Thoracic aorta (tissue), 2 donors: ENCODE data around the gene SMCP. TPM values are rescaled to one million over a fixed set of nuclear protein-coding genes. Genes with fewer than 3 reads are reported as not detected.

ENCODE experiments used
- ATAC-seq: fragments of 150-250 bp; one replicate; pipeline ENCODE4 v1.8.0; 2017; ENCODE audit warnings: low read depth; ENCODE audit not compliant: insufficient number of reproducible peaks, low FRiP score
- DNase-seq: peaks from one replicate; pipeline ENCODE4 v3.0.0-alpha.2; 2020; ENCODE audit warnings: low spot score
- H3K27ac ChIP-seq, 2 donors: fragments of 200-600 bp; sonication (generic); 1 replicate in 1 of 2; 2 replicates in 1 of 2; pipeline ENCODE4 v1.5.1; 2016; ENCODE audit warnings: mild to moderate bottlenecking in 2 of 2, moderate library complexity in 2 of 2
- H3K27me3 ChIP-seq: fragments of 200-600 bp; sonication (generic); replicated peaks from 2 replicates; pipeline ENCODE4 v1.6.0; 2016; ENCODE audit warnings: mild to moderate bottlenecking; ENCODE audit not compliant: insufficient read depth
- H3K36me3 ChIP-seq: fragments of 200-600 bp; sonication (generic); one replicate; pipeline ENCODE4 v1.5.1; 2016
- H3K4me1 ChIP-seq, 2 donors: fragments of 200-600 bp; sonication (generic); 1 replicate in 1 of 2; 2 replicates in 1 of 2; pipeline versions ENCODE4 v1.5.1 to v1.6.0; 2016; ENCODE audit warnings: low read depth in 2 of 2, mild to moderate bottlenecking in 1 of 2; ENCODE audit not compliant: control insufficient read depth in 1 of 2
- H3K4me3 ChIP-seq: fragments of 200-600 bp; sonication (generic); 2 replicates; pipeline ENCODE4 v1.5.1; 2016; ENCODE audit warnings: mild to moderate bottlenecking
- H3K9me3 ChIP-seq: fragments of 200-600 bp; sonication (generic); 2 replicates; pipeline ENCODE4 v1.5.1; 2016
- total RNA-seq, 2 donors: library from RNA; depleted of rRNA; stranded (reverse); fragments of >200 nt; gene quantifications; one replicate each; pipeline versions ENCODE4 v1.1.0 to v1.2.3, GENCODE V29; 2016
- TF ChIP-seq, protein P1 (sequence below): fragments of 200-600 bp; sonication (generic); IDR thresholded peaks from one replicate; pipeline ENCODE4 v1.5.1; 2019; ENCODE audit warnings: antibody characterized with exemption

Gene SMCP
- total RNA-seq, 2 donors from 2014 or later: not detected

DNA sequence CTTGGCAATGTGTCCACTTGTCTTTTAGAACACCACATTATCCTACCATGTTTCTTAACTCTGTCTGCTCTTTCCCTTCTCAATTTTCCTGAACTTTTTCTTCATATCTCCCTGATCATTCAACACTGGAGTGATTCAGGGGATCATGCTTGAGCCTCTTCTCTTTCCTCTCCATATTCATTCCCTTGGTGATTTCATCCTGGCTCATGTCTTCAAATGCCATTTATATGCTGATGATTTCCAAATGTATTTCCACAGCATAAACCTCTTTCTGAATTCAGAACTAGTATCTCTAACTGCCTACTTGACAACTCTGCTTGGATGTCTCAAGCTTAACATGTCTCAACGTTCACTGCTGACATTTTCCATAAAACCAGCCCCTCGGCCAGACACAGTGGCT lies 21.8 kb downstream of the SMCP start:
- no peaks in the 10 kb centered on the region for H3K27me3 ChIP-seq
- H3K27ac ChIP-seq: no peak overlapping the region
- no peaks in the 10 kb centered on the region for H3K36me3 ChIP-seq
- H3K9me3 ChIP-seq: no peaks in the 10 kb centered on the region
- TF ChIP-seq, protein P1, sequence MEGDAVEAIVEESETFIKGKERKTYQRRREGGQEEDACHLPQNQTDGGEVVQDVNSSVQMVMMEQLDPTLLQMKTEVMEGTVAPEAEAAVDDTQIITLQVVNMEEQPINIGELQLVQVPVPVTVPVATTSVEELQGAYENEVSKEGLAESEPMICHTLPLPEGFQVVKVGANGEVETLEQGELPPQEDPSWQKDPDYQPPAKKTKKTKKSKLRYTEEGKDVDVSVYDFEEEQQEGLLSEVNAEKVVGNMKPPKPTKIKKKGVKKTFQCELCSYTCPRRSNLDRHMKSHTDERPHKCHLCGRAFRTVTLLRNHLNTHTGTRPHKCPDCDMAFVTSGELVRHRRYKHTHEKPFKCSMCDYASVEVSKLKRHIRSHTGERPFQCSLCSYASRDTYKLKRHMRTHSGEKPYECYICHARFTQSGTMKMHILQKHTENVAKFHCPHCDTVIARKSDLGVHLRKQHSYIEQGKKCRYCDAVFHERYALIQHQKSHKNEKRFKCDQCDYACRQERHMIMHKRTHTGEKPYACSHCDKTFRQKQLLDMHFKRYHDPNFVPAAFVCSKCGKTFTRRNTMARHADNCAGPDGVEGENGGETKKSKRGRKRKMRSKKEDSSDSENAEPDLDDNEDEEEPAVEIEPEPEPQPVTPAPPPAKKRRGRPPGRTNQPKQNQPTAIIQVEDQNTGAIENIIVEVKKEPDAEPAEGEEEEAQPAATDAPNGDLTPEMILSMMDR: no peak
- no peaks in the 10 kb centered on the region for H3K4me1 ChIP-seq
- H3K4me3 ChIP-seq: no peak overlapping the region
- ATAC-seq (no peak), DNase-seq (no peak)

- H3K4me1 ChIP-seq: no peaks in the 10 kb centered on the region
- H3K27me3 ChIP-seq: no peaks in the 10 kb centered on the region
- DNase-seq (no peak), ATAC-seq (no peak)
- no peaks in the 10 kb centered on the region for H3K36me3 ChIP-seq
- no peak overlapping the region for H3K4me3 ChIP-seq
- H3K27ac ChIP-seq: no peak overlapping the region
- TF ChIP-seq, protein P1: no peak
- H3K9me3 ChIP-seq: no peaks in the 10 kb centered on the region
These were observed 23.5 kb downstream of the SMCP start for GRCh38 chr1:152901631-152902030.

GRCh38 chr1:152902636-152903035 lies 24.5 kb downstream of the SMCP start:
- H3K4me3 ChIP-seq: no peak overlapping the region
- H3K9me3 ChIP-seq: no peaks in the 10 kb centered on the region
- no peaks in the 10 kb centered on the region for H3K27me3 ChIP-seq
- H3K36me3 ChIP-seq: no peaks in the 10 kb centered on the region
- no peak for DNase-seq
- TF ChIP-seq, protein P1: no peak
- H3K27ac ChIP-seq: no peak overlapping the region
- H3K4me1 ChIP-seq: no peaks in the 10 kb centered on the region
- no peak for ATAC-seq

GRCh38 chr1:152904688-152905440 lies 26.7 kb downstream of the SMCP start:
- no peaks in the 10 kb centered on the region for H3K27me3 ChIP-seq
- TF ChIP-seq, protein P1: no peak
- no peaks in the 10 kb centered on the region for H3K4me1 ChIP-seq
- DNase-seq (no peak), ATAC-seq (no peak)
- no peak overlapping the region for H3K27ac ChIP-seq
- no peaks in the 10 kb centered on the region for H3K9me3 ChIP-seq
- H3K4me3 ChIP-seq: no peak overlapping the region
- no peaks in the 10 kb centered on the region for H3K36me3 ChIP-seq

DNA sequence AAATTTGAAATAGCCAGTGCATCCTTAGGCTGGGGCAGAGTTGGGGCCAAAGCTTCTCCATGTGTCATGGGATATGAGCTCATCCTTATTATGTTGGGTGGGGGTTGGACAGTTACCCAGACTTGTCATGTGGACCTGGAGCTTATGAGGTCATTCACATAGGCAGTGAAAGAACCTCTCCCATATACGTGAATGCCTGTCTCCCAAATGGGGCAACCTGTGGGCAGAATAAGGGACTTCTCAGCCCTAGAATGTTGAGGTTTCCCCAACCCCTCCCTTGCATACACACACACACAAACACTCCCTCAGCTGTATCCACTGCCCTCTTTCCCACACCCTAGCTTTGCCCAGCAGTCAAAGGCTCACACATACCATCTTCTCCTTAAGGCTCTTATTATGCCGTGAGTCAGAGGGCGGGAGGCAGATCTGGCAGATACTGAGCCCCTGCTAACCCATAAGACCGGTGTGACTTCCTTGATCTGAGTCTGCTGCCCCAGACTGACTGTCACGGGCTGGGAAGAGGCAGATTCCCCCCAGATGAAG lies 28.0 kb downstream of the SMCP start:
- Histone ChIP-seq H3K36me3 (no peaks in the 10 kb centered on the region), H3K9me3 (no peaks in the 10 kb centered on the region), H3K4me3 (no peak overlapping the region), H3K27me3 (no peaks in the 10 kb centered on the region), H3K27ac (no peak overlapping the region), H3K4me1 (no peaks in the 10 kb centered on the region)
- TF ChIP-seq, protein P1: no peak
- ATAC-seq (no peak), DNase-seq (no peak)
